ENCODE measurements around the gene F12.
A peak's percentile ranks its signal among the peaks of the same experiment; 100 is the strongest.

Gene F12

DNA sequence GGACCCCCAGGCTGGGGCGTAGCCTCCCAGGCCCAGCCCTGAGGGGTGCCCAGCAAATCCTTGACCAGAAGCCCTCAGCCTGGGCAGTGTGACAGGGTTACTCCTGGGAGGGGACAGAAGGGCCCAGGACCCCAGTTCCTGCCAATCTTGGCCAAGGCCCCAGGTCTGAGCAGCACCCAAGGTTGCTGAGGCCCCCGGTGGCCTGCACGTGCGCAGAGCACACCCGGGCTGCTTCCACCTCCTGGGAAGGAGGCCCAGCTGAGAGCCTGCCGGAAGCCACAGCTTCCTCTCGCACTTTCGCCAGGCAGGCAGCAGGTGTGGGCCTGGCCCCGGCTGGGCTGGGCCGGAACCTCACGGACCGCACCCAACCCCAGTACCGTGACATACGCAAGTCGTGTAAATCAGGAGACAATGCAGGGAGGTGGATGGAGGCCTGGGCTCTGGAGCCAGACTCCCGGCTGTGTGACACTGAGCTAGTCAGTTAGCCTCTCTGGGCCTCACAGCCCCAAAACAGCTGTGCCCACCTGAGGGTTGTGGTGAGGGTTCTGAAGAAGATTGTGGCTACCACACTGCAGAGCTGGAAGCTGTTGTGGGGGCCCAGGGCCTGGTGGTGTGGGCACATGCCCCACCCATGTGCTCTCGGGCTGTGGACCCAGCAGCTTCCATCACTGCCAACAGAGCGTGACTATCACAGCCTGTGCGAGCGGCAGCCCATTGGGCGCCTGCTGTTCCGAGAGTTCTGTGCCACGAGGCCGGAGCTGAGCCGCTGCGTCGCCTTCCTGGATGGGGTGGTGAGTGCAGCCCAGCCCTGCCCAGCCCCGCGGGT, 22.2 kb upstream of the F12 start:
- Histone ChIP-seq H3K27ac (ENCODE audit: low read length, poor library complexity, severe bottlenecking) (no peak overlapping the region), H2AK5ac (ENCODE audit: low read length, severe bottlenecking) (no peak overlapping the region), H3K9ac (ENCODE audit: low read length) (no peak overlapping the region), H3K23ac (ENCODE audit: low read length in 2 of 2) (no peak overlapping the region), H3K4ac (ENCODE audit: low read depth in 1 of 2, low read length in 2 of 2) (peak overlapping the region in 1 of 2 experiments; percentile 13), H3K4me1 (ENCODE audit: control insufficient read depth, insufficient read depth, low read depth, low read length) (peaks cover 19% of the 10 kb centered on the region), H3K36me3 (ENCODE audit: control insufficient read depth in 1 of 2, insufficient read depth in 2 of 2, low read depth in 1 of 2, low read length in 2 of 2) (peaks cover 50 to 68% of the 10 kb centered on the region in 2 experiments), H2AFZ (ENCODE audit: low read depth, low read length) (no peak overlapping the region), H3K4me3 (ENCODE audit: insufficient read depth in 1 of 2, low read depth in 1 of 2, low read length in 2 of 2) (no peak overlapping the region), H4K91ac (ENCODE audit: low read length) (no peak overlapping the region), H3K9me3 (ENCODE audit: control insufficient read depth, low read length) (no peaks in the 10 kb centered on the region), H3K27me3 (ENCODE audit: control insufficient read depth in 1 of 2, insufficient read depth in 1 of 2, low read length in 2 of 2) (no peaks in the 10 kb centered on the region), H3K4me2 (ENCODE audit: low read length, poor library complexity, severe bottlenecking) (no peak overlapping the region), H2BK12ac (ENCODE audit: low read length in 2 of 2) (no peak overlapping the region), H4K8ac (ENCODE audit: low read length) (no peak overlapping the region), H2BK15ac (ENCODE audit: low read depth, poor library complexity, severe bottlenecking) (no peak overlapping the region), H2BK120ac (ENCODE audit: low read depth, low read length) (no peak overlapping the region), H2BK5ac (ENCODE audit: low read depth, low read length, poor library complexity, severe bottlenecking) (no peak overlapping the region), H3K14ac (ENCODE audit: low read length in 2 of 2) (no peak overlapping the region), H3K79me1 (replicated peaks; ENCODE audit: low read length, poor library complexity, severe bottlenecking) (peaks cover 39% of the 10 kb centered on the region), H3K18ac (ENCODE audit: low read depth in 1 of 2, low read length in 2 of 2) (no peak overlapping the region)
- 94% methylated on average over 29 of the region's 29 CpGs for WGBS
- no peak for DNase-seq

DNA sequence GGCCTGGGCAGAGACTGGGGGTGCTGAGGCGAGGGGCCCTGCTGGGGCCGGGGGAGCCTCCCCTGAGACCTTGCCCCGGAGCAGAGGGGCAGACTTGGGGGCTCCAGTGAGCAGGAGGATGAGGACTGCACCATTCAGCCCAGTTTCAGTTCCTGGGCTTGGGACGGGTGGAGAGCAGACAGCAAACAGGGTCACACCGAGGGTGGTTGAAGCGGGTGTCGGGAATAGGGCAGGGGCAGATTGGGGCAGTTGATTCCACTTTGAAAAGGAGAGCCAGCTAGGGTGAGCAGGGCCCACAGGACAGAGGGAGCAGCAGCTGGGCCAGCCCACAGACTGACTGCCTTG, 21.6 kb upstream of the F12 start:
- Histone ChIP-seq H2BK5ac (ENCODE audit: low read depth, low read length, poor library complexity, severe bottlenecking) (no peak overlapping the region), H3K27ac (ENCODE audit: low read length, poor library complexity, severe bottlenecking) (no peak overlapping the region), H3K79me1 (replicated peaks; ENCODE audit: low read length, poor library complexity, severe bottlenecking) (peaks cover 39% of the 10 kb centered on the region), H2BK15ac (ENCODE audit: low read depth, poor library complexity, severe bottlenecking) (no peak overlapping the region), H2BK12ac (ENCODE audit: low read length in 2 of 2) (no peak overlapping the region), H3K9ac (ENCODE audit: low read length) (no peak overlapping the region), H4K91ac (ENCODE audit: low read length) (no peak overlapping the region), H3K4me2 (ENCODE audit: low read length, poor library complexity, severe bottlenecking) (no peak overlapping the region), H3K23ac (ENCODE audit: low read length in 2 of 2) (no peak overlapping the region), H3K9me3 (ENCODE audit: control insufficient read depth, low read length) (no peaks in the 10 kb centered on the region), H3K4ac (ENCODE audit: low read depth in 1 of 2, low read length in 2 of 2) (no peak overlapping the region), H4K8ac (ENCODE audit: low read length) (no peak overlapping the region), H3K4me1 (ENCODE audit: control insufficient read depth, insufficient read depth, low read depth, low read length) (peaks cover 19% of the 10 kb centered on the region), H2AK5ac (ENCODE audit: low read length, severe bottlenecking) (no peak overlapping the region), H3K36me3 (ENCODE audit: control insufficient read depth in 1 of 2, insufficient read depth in 2 of 2, low read depth in 1 of 2, low read length in 2 of 2) (peaks cover 47 to 62% of the 10 kb centered on the region in 2 experiments), H2AFZ (ENCODE audit: low read depth, low read length) (no peak overlapping the region), H2BK120ac (ENCODE audit: low read depth, low read length) (no peak overlapping the region), H3K27me3 (ENCODE audit: control insufficient read depth in 1 of 2, insufficient read depth in 1 of 2, low read length in 2 of 2) (no peaks in the 10 kb centered on the region), H3K18ac (ENCODE audit: low read depth in 1 of 2, low read length in 2 of 2) (no peak overlapping the region), H3K14ac (ENCODE audit: low read length in 2 of 2) (no peak overlapping the region), H3K4me3 (ENCODE audit: insufficient read depth in 1 of 2, low read depth in 1 of 2, low read length in 2 of 2) (no peak overlapping the region)
- no peak for DNase-seq
- WGBS: 97% methylated on average over 7 of the region's 7 CpGs

GRCh38 chr5:177430140-177430951, 21.0 kb upstream of the F12 start:
- H2AK5ac ChIP-seq (ENCODE audit: low read length, severe bottlenecking): no peak overlapping the region
- no peak overlapping the region for H3K27ac ChIP-seq (ENCODE audit: low read length, poor library complexity, severe bottlenecking)
- WGBS: 92% methylated on average over 25 of the region's 26 CpGs
- H2BK5ac ChIP-seq (ENCODE audit: low read depth, low read length, poor library complexity, severe bottlenecking): no peak overlapping the region
- no peaks in the 10 kb centered on the region for H3K27me3 ChIP-seq (ENCODE audit: control insufficient read depth in 1 of 2, insufficient read depth in 1 of 2, low read length in 2 of 2)
- H3K9ac ChIP-seq (ENCODE audit: low read length): no peak overlapping the region
- peaks cover 23% of the 10 kb centered on the region for H3K4me1 ChIP-seq (ENCODE audit: control insufficient read depth, insufficient read depth, low read depth, low read length)
- H4K91ac ChIP-seq (ENCODE audit: low read length): no peak overlapping the region
- no peak overlapping the region for H3K4me3 ChIP-seq (ENCODE audit: insufficient read depth in 1 of 2, low read depth in 1 of 2, low read length in 2 of 2)
- H2AFZ ChIP-seq (ENCODE audit: low read depth, low read length): no peak overlapping the region
- H3K14ac ChIP-seq (ENCODE audit: low read length in 2 of 2): no peak overlapping the region
- no peak overlapping the region for H3K23ac ChIP-seq (ENCODE audit: low read length in 2 of 2)
- no peaks in the 10 kb centered on the region for H3K9me3 ChIP-seq (ENCODE audit: control insufficient read depth, low read length)
- no peak overlapping the region for H3K4me2 ChIP-seq (ENCODE audit: low read length, poor library complexity, severe bottlenecking)
- no peak for DNase-seq
- no peak overlapping the region for H3K4ac ChIP-seq (ENCODE audit: low read depth in 1 of 2, low read length in 2 of 2)
- no peak overlapping the region for H3K18ac ChIP-seq (ENCODE audit: low read depth in 1 of 2, low read length in 2 of 2)
- peaks cover 39% of the 10 kb centered on the region for H3K79me1 ChIP-seq (replicated peaks; ENCODE audit: low read length, poor library complexity, severe bottlenecking)
- H2BK15ac ChIP-seq (ENCODE audit: low read depth, poor library complexity, severe bottlenecking): no peak overlapping the region
- no peak overlapping the region for H4K8ac ChIP-seq (ENCODE audit: low read length)
- H2BK120ac ChIP-seq (ENCODE audit: low read depth, low read length): no peak overlapping the region
- peaks cover 41 to 57% of the 10 kb centered on the region in 2 experiments for H3K36me3 ChIP-seq (ENCODE audit: control insufficient read depth in 1 of 2, insufficient read depth in 2 of 2, low read depth in 1 of 2, low read length in 2 of 2)
- H2BK12ac ChIP-seq (ENCODE audit: low read length in 2 of 2): no peak overlapping the region
